B cell (primary cell): ENCODE data around the gene TCEA3.

Experiments
- EZH2 ChIP-seq: IDR thresholded peaks from 2 replicates; pipeline ENCODE4 v1.6.1; 2012; ENCODE audit warnings: borderline replicate concordance, low read depth, mild to moderate bottlenecking, moderate library complexity, low read length; ENCODE audit not compliant: insufficient read depth, poor library complexity, severe bottlenecking
- TF ChIP-seq, protein P1 (sequence below): fragments of 200-600 bp; IDR thresholded peaks from one replicate; pipeline ENCODE4 v1.8.0; 2022; ENCODE audit warnings: antibody characterized with exemption, mild to moderate bottlenecking

DNA sequence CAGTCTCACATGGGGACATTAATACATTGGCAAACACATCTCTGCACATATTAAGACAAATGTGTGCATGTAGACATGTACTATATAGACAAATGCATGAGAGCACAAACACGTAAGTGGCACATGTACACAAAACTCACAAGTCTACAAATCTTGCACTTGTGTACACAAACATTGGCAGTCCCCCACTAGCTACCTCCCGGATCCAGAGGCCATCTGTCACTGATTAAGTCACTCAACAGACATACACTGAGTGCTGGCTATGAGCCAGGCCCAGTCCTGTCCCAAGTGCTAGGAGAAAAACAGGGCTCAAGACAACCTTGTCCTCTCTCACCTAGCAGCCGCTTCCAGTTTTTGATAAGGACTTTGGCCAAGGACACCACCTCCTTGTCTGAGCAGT lies 7.0 kb downstream of the TCEA3 start:
- TF ChIP-seq, protein P1, sequence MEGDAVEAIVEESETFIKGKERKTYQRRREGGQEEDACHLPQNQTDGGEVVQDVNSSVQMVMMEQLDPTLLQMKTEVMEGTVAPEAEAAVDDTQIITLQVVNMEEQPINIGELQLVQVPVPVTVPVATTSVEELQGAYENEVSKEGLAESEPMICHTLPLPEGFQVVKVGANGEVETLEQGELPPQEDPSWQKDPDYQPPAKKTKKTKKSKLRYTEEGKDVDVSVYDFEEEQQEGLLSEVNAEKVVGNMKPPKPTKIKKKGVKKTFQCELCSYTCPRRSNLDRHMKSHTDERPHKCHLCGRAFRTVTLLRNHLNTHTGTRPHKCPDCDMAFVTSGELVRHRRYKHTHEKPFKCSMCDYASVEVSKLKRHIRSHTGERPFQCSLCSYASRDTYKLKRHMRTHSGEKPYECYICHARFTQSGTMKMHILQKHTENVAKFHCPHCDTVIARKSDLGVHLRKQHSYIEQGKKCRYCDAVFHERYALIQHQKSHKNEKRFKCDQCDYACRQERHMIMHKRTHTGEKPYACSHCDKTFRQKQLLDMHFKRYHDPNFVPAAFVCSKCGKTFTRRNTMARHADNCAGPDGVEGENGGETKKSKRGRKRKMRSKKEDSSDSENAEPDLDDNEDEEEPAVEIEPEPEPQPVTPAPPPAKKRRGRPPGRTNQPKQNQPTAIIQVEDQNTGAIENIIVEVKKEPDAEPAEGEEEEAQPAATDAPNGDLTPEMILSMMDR, result no peak
- TF ChIP-seq EZH2, result no peak
